GM23248 (cell line): ENCODE results near the gene ELANE. TPM values are rescaled to one million over a fixed set of nuclear protein-coding genes. Genes with fewer than 3 reads are reported as not detected.

Experiments
- DNase-seq: peaks from one replicate; pipeline ENCODE4 v3.0.0-alpha.2; 2015
- H2AFZ ChIP-seq: fragments of 200-600 bp; sonication (generic); 2 replicates; pipeline ENCODE4 v1.6.1; 2016; ENCODE audit warnings: antibody characterized with exemption
- H3F3A ChIP-seq: fragments of 200-600 bp; sonication (generic); 2 replicates; pipeline ENCODE4 v1.6.1; 2016; ENCODE audit warnings: mild to moderate bottlenecking, antibody characterized with exemption, mixed run types; ENCODE audit not compliant: insufficient read depth
- H3K27ac ChIP-seq: fragments of 200-600 bp; sonication (generic); 2 replicates; pipeline ENCODE4 v1.5.1; 2016; ENCODE audit warnings: mild to moderate bottlenecking
- H3K27me3 ChIP-seq: fragments of 200-600 bp; sonication (generic); replicated peaks from 2 replicates; pipeline ENCODE4 v1.6.1; 2016; ENCODE audit warnings: mild to moderate bottlenecking; ENCODE audit not compliant: insufficient read depth
- H3K36me3 ChIP-seq: fragments of 200-600 bp; sonication (generic); 2 replicates; pipeline ENCODE4 v1.6.1; 2016; ENCODE audit warnings: low read depth, mild to moderate bottlenecking
- H3K4me1 ChIP-seq: fragments of 200-600 bp; sonication (generic); 2 replicates; pipeline ENCODE4 v1.6.1; 2016; ENCODE audit warnings: mild to moderate bottlenecking; ENCODE audit not compliant: insufficient read depth
- H3K4me2 ChIP-seq: fragments of 200-600 bp; sonication (generic); one replicate; pipeline ENCODE4 v1.6.1; 2016; ENCODE audit warnings: mild to moderate bottlenecking; ENCODE audit not compliant: unreplicated experiment
- H3K4me3 ChIP-seq: fragments of 200-600 bp; sonication (generic); 2 replicates; pipeline ENCODE4 v1.5.1; 2016; ENCODE audit warnings: mild to moderate bottlenecking
- H3K79me2 ChIP-seq: fragments of 200-600 bp; sonication (generic); 2 replicates; pipeline ENCODE4 v1.6.1; 2016; ENCODE audit warnings: mild to moderate bottlenecking; ENCODE audit not compliant: insufficient read depth
- H3K9ac ChIP-seq: fragments of 200-600 bp; sonication (generic); 2 replicates; pipeline ENCODE4 v1.6.1; 2016; ENCODE audit warnings: mild to moderate bottlenecking
- H3K9me2 ChIP-seq: fragments of 200-600 bp; sonication (generic); 2 replicates; pipeline ENCODE4 v1.6.1; 2016; ENCODE audit warnings: mixed run types, mild to moderate bottlenecking, moderate library complexity; ENCODE audit not compliant: insufficient read depth
- H3K9me3 ChIP-seq: fragments of 200-600 bp; sonication (generic); one replicate; pipeline ENCODE4 v1.6.1; 2017; ENCODE audit warnings: low read depth
- H4K20me1 ChIP-seq: fragments of 200-600 bp; sonication (generic); 2 replicates; pipeline ENCODE4 v1.6.0; 2016; ENCODE audit not compliant: insufficient read depth
- EZH2 ChIP-seq: fragments of 200-600 bp; sonication (generic); IDR thresholded peaks from 2 replicates; pipeline ENCODE4 v1.6.1; 2018; ENCODE audit warnings: antibody characterized with exemption, mild to moderate bottlenecking; ENCODE audit not compliant: insufficient read depth, poor library complexity, severe bottlenecking
- EZH2phosphoT487 ChIP-seq: fragments of 200-600 bp; sonication (generic); IDR thresholded peaks from 2 replicates; pipeline ENCODE4 v1.6.1; 2018; ENCODE audit warnings: antibody characterized with exemption, moderate library complexity, mild to moderate bottlenecking, low read depth; ENCODE audit not compliant: insufficient read depth
- WGBS, 2 experiments: methylation state at CpG; one replicate each; pipeline ENCODE4 v1.1.6; 2015 to 2017; ENCODE audit warnings: low lambda C conversion rate in 2 of 2, low coverage in 1 of 2; ENCODE audit errors: missing lambda C conversion rate in 2 of 2; 5-methylcytosine and 5-hydroxymethylcytosine counted together
- in situ Hi-C: fragments of 300-500 bp; cut with MboI; formaldehyde crosslinking; loops from 2 replicates; pipeline ENCODE4 v1.15.0; 2020
- polyA plus RNA-seq: library from polyadenylated mRNA; unstranded; fragments of >200 nt; fragmentation: Nextera tagmentation; extraction: Ambion mirVana; gene quantifications from 2 replicates; pipeline ENCODE4 v1.2.1, GENCODE V29; 2016
- total RNA-seq: library from RNA; depleted of rRNA; stranded (reverse); fragments of >200 nt; shearing (Covaris generic); gene quantifications from 2 replicates; pipeline ENCODE4 v1.2.3, GENCODE V29; 2014

ELANE gene
- total and polyA plus RNA-seq, 2 experiments from 2014 or later: 0.34 TPM; not detected in 1

GRCh38 chr19:892894-893689, 41.0 kb downstream of the ELANE start, which contains the start of the genes MED16 and RNU6-9:
TSS of gene MED16 (minus strand) at chr19:893187. CDS start at chr19:891131, 2,056 bp downstream.
TSS of gene RNU6-9 (plus strand) at chr19:893484.
- Histone ChIP-seq H3K4me1 (no peaks in the 10 kb centered on the region), H3K27ac (peak within 1 kb of the TSS; percentile 90), H3K9me2 (no peaks in the 10 kb centered on the region), H3F3A (peaks cover 11% of the 10 kb centered on the region), H3K9ac (peak within 1 kb of the TSS; percentile 90), H3K79me2 (peaks cover 17% of the 10 kb centered on the region), H4K20me1 (no peaks in the 10 kb centered on the region), H2AFZ (peak within 1 kb of the TSS; percentile 79), H3K4me3 (peak within 1 kb of the TSS; percentile 94), H3K4me2 (peak within 1 kb of the TSS; percentile 88), H3K9me3 (no peaks in the 10 kb centered on the region), H3K36me3 (no peaks in the 10 kb centered on the region), H3K27me3 (no peaks in the 10 kb centered on the region)
- in situ Hi-C loops: no loop called here
- TF ChIP-seq EZH2phosphoT487 (no peak), EZH2 (no peak)
- WGBS, 2 experiments: 1% methylated on average over 25 to 54 of the region's 69 CpGs
- peak; percentile 99 for DNase-seq

- Histone ChIP-seq H4K20me1 (no peaks in the 10 kb centered on the region), H3K27ac (no peak overlapping the region), H3K9me2 (no peaks in the 10 kb centered on the region), H2AFZ (no peak overlapping the region), H3K36me3 (no peaks in the 10 kb centered on the region), H3K4me3 (no peak overlapping the region), H3K9me3 (no peaks in the 10 kb centered on the region), H3K27me3 (no peaks in the 10 kb centered on the region), H3K4me2 (no peak overlapping the region), H3K9ac (no peak overlapping the region), H3K4me1 (no peaks in the 10 kb centered on the region), H3K79me2 (peaks cover 8% of the 10 kb centered on the region), H3F3A (peaks cover 11% of the 10 kb centered on the region)
- DNase-seq: no peak
- 99 to 100% methylated on average over 9 to 10 of the region's 10 CpGs for WGBS, 2 experiments
- in situ Hi-C loops: no loop called here
- no peak for TF ChIP-seq EZH2
- no peak for TF ChIP-seq EZH2phosphoT487
Observed at GRCh38 chr19:896434-896833, 44.3 kb downstream of the ELANE start.

GRCh38 chr19:896999-897398, 44.9 kb downstream of the ELANE start:
- TF ChIP-seq EZH2phosphoT487 (no peak), EZH2 (no peak)

GRCh38 chr19:897442-898039, 45.4 kb downstream of the ELANE start:
- Histone ChIP-seq H3K27ac (no peak overlapping the region), H2AFZ (no peak overlapping the region), H3K36me3 (no peaks in the 10 kb centered on the region), H3K4me2 (no peak overlapping the region), H3K4me3 (no peak overlapping the region), H3K79me2 (peaks cover 8% of the 10 kb centered on the region), H3K9me3 (no peaks in the 10 kb centered on the region), H4K20me1 (no peaks in the 10 kb centered on the region), H3K9ac (no peak overlapping the region), H3K4me1 (no peaks in the 10 kb centered on the region), H3K9me2 (no peaks in the 10 kb centered on the region), H3K27me3 (no peaks in the 10 kb centered on the region), H3F3A (peaks cover 11% of the 10 kb centered on the region)
- DNase-seq: no peak
- TF ChIP-seq EZH2phosphoT487 (no peak), EZH2 (no peak)
- in situ Hi-C loops: no loop called here
- 95 to 97% methylated on average over 22 to 25 of the region's 26 CpGs for WGBS, 2 experiments

More at GRCh38 chr19:896999-897398, 44.9 kb downstream of the ELANE start:
- no peak overlapping the region for H3K4me2 ChIP-seq
- H3K9me3 ChIP-seq: no peaks in the 10 kb centered on the region
- H4K20me1 ChIP-seq: no peaks in the 10 kb centered on the region
- no peak overlapping the region for H3K9ac ChIP-seq
- DNase-seq: no peak
- in situ Hi-C loops: no loop called here
- H3K27me3 ChIP-seq: no peaks in the 10 kb centered on the region
- no peak overlapping the region for H3K27ac ChIP-seq
- peaks cover 11% of the 10 kb centered on the region for H3F3A ChIP-seq
- H3K9me2 ChIP-seq: no peaks in the 10 kb centered on the region
- no peaks in the 10 kb centered on the region for H3K4me1 ChIP-seq
- H3K36me3 ChIP-seq: no peaks in the 10 kb centered on the region
- no peak overlapping the region for H2AFZ ChIP-seq
- peaks cover 10% of the 10 kb centered on the region for H3K79me2 ChIP-seq
- WGBS, 2 experiments: 90 to 92% methylated on average over 11 of the region's 11 CpGs
- no peak overlapping the region for H3K4me3 ChIP-seq
